Activated CD4-positive, alpha-beta T cell treated with anti-CD3 and anti-CD28 coated beads, Interleukin-2, amount 10 ng/mL, durations not matched to agents 7 days and 5 days (primary cell): Measurements from ENCODE around the gene PNMA6F. TPM values are rescaled to one million over a fixed set of nuclear protein-coding genes. Genes with fewer than 3 reads are reported as not detected.
"Not testable (repeated sequence)": the region's sequence is repeated elsewhere in the genome, so short reads cannot be mapped to it uniquely, and the experiment has no call there.

Source experiments
- CTCF ChIA-PET: fragments of 350-600 bp; sonication (Branson Sonifier 250); formaldehyde crosslinking; loops from one replicate; lab custom pipeline; 2021; ENCODE audit warnings: antibody characterized with exemption; lab: Charles Lee
- POLR2A ChIA-PET: fragments of 350-600 bp; sonication (Branson Sonifier 250); formaldehyde crosslinking; loops from one replicate; lab custom pipeline; 2021; ENCODE audit warnings: antibody characterized with exemption; lab: Charles Lee
- DNase-seq: peaks from one replicate; pipeline ENCODE4 v3.0.0-alpha.2; 2020
- H3K27ac Mint-ChIP-seq: one replicate; pipeline ENCODE4 v1.8.0; 2021; ENCODE audit warnings: mild to moderate bottlenecking, moderate library complexity, mixed read lengths
- H3K27me3 Mint-ChIP-seq: one replicate; pipeline ENCODE4 v1.8.0; 2021; ENCODE audit warnings: mixed read lengths
- H3K36me3 Mint-ChIP-seq: one replicate; pipeline ENCODE4 v1.8.0; 2021; ENCODE audit warnings: low read depth, mixed read lengths
- H3K4me1 Mint-ChIP-seq: one replicate; pipeline ENCODE4 v1.8.0; 2021; ENCODE audit warnings: mixed read lengths
- H3K4me3 Mint-ChIP-seq: one replicate; pipeline ENCODE4 v1.8.0; 2021; ENCODE audit warnings: mild to moderate bottlenecking, moderate library complexity, mixed read lengths
- H3K9me3 Mint-ChIP-seq: one replicate; pipeline ENCODE4 v1.8.0; 2021; ENCODE audit warnings: mixed read lengths
- total RNA-seq, 2 experiments: library from RNA; stranded (reverse); gene quantifications; one replicate each; pipeline ENCODE4 v1.2.3, GENCODE V29; 2021

PNMA6F gene
- total RNA-seq, 2 experiments from 2014 or later: not detected

DNA sequence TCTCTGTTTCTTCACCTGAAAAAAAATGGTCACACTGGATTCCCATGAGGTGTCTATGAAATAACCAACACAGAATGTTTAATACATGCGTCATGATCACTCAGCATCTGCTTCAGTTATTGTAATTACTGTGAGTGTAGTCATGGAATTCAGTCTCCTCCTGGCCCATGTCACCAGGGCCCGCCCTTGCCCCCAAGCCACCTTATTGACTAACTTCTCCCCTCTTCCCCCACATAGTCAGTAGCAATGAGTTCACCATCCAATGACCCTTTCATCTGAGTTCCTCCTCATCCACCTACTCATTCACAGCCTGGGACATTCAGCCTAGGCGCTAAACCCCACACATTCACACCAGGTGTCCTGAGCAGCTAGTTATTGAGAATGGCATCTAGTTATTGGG lies 15.6 kb downstream of the PNMA6F start:
- no peak overlapping the region for H3K4me3 Mint-ChIP-seq
- no peaks in the 10 kb centered on the region for H3K36me3 Mint-ChIP-seq
- POLR2A ChIA-PET: no interaction called here
- no peaks in the 10 kb centered on the region for H3K4me1 Mint-ChIP-seq
- no peak for DNase-seq
- CTCF ChIA-PET: no interaction called here
- H3K9me3 Mint-ChIP-seq: no peaks in the 10 kb centered on the region
- H3K27ac Mint-ChIP-seq: no peak overlapping the region
- peaks cover 19% of the 10 kb centered on the region for H3K27me3 Mint-ChIP-seq

GRCh38 chrX:153304988-153305736 lies 16.4 kb downstream of the PNMA6F start:
- H3K36me3 Mint-ChIP-seq: no peaks in the 10 kb centered on the region
- H3K4me3 Mint-ChIP-seq: no peak overlapping the region
- H3K27me3 Mint-ChIP-seq: peaks cover 22% of the 10 kb centered on the region
- no peak for DNase-seq
- no peaks in the 10 kb centered on the region for H3K9me3 Mint-ChIP-seq
- ChIA-PET CTCF (no interaction called here), POLR2A (no interaction called here)
- no peak overlapping the region for H3K27ac Mint-ChIP-seq
- no peaks in the 10 kb centered on the region for H3K4me1 Mint-ChIP-seq

GRCh38 chrX:153303276-153304262 lies 18.0 kb downstream of the PNMA6F start:
- no peak overlapping the region for H3K27ac Mint-ChIP-seq
- ChIA-PET CTCF (interaction anchor here (0.6 kb wide), 2 partner anchors 271 to 307 kb away, joined by 3 read pairs; no protein-coding TSS in a partner anchor), POLR2A (no interaction called here)
- no peaks in the 10 kb centered on the region for H3K9me3 Mint-ChIP-seq
- H3K36me3 Mint-ChIP-seq: no peaks in the 10 kb centered on the region
- no peak overlapping the region for H3K4me3 Mint-ChIP-seq
- H3K27me3 Mint-ChIP-seq: peaks cover 34% of the 10 kb centered on the region
- no peak for DNase-seq
- H3K4me1 Mint-ChIP-seq: no peaks in the 10 kb centered on the region

DNA sequence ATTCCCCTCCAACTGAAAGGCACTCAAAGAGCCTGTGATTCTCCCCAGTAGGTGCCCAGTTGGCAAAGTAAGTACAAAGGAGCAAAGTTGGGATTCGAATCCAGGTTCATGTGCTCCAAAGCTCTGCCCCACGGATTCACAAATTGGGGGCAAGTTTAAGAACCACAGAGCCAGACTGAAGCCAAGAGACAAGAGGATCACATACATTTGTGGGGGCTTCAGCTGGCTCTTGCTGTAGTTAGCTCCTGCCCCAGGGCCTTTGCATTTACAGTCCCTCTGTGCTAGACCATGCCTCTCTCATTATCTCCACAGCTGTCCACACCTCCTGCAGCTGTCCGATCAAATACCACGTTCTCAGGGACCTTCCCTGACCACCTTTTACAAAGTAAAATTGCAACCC lies 18.8 kb downstream of the PNMA6F start:
- H3K4me3 Mint-ChIP-seq: no peak overlapping the region
- no peaks in the 10 kb centered on the region for H3K9me3 Mint-ChIP-seq
- DNase-seq: no peak
- peaks cover 41% of the 10 kb centered on the region for H3K27me3 Mint-ChIP-seq
- POLR2A ChIA-PET: no interaction called here
- no peaks in the 10 kb centered on the region for H3K36me3 Mint-ChIP-seq
- no peak overlapping the region for H3K27ac Mint-ChIP-seq
- no peaks in the 10 kb centered on the region for H3K4me1 Mint-ChIP-seq
- CTCF ChIA-PET: interaction anchor here (0.6 kb wide), 2 partner anchors 271 to 306 kb away, joined by 3 read pairs; no protein-coding TSS in a partner anchor

GRCh38 chrX:153301746-153302145 lies 19.8 kb downstream of the PNMA6F start:
- H3K9me3 Mint-ChIP-seq: no peaks in the 10 kb centered on the region
- no peaks in the 10 kb centered on the region for H3K4me1 Mint-ChIP-seq
- H3K4me3 Mint-ChIP-seq: no peak overlapping the region
- CTCF ChIA-PET: no interaction called here
- H3K27me3 Mint-ChIP-seq: peaks cover 43% of the 10 kb centered on the region
- no peak overlapping the region for H3K27ac Mint-ChIP-seq
- POLR2A ChIA-PET: no interaction called here
- DNase-seq: no peak
- H3K36me3 Mint-ChIP-seq: no peaks in the 10 kb centered on the region

DNA sequence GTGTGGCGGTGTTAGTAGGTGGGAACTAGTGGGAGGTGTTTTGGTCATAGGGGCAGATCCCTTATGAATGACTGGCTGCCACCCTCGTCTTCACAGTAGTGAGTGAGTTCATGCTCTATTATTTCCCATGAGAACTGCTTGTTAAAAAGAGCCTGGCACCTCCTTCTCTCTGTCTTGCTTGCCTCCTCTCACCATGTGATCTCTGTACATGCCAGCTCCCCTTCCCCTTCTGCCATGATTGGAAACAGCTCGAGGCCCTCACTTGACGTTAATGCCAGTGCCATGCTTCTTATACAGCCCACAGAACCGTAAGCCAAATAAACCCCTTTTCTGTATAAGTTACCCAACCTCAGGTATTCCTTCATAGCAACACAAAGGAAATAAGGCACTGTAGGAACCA lies 21.7 kb downstream of the PNMA6F start:
- ChIA-PET POLR2A (no interaction called here), CTCF (no interaction called here)
- H3K4me3 Mint-ChIP-seq: no peak overlapping the region
- H3K27me3 Mint-ChIP-seq: peaks cover 48% of the 10 kb centered on the region
- no peak overlapping the region for H3K27ac Mint-ChIP-seq
- H3K36me3 Mint-ChIP-seq: no peaks in the 10 kb centered on the region
- H3K4me1 Mint-ChIP-seq: no peaks in the 10 kb centered on the region
- no peaks in the 10 kb centered on the region for H3K9me3 Mint-ChIP-seq
- DNase-seq: no peak

- Mint-ChIP-seq H3K27me3 (peaks cover 32% of the 10 kb centered on the region), H3K4me3 (no peak overlapping the region), H3K36me3 (no peaks in the 10 kb centered on the region), H3K9me3 (no peaks in the 10 kb centered on the region), H3K27ac (no peak overlapping the region), H3K4me1 (peaks cover 11% of the 10 kb centered on the region)
- ChIA-PET CTCF (no interaction called here), POLR2A (no interaction called here)
- no peak for DNase-seq
Measured at GRCh38 chrX:153297376-153297775, 24.2 kb downstream of the PNMA6F start.

DNA sequence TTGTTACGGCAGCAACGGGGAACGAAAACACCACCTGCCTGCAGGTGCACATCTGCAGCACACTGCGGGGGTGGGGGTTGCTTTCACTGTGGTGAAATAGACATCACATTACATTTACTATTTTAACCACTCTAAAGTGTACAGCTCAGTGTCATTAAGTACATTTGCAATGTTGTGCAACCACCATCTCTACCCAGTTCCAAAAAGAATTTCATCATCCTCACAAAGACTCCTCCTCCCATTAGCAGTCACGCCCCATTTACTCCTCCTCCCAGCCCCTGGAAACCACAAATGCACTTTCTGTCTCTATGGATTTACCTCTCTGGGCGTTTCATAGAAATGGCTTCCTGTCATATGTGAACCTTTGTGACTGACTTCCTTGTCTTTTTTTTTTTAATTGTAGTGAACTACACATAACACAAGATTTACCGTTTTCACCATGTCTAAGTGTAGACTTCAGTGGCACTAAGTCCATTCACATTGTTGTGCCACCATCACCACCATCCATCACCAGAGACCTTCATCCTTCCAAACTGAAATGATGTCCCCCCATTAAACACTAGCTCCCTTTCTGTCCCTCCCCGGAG lies 28.0 kb downstream of the PNMA6F start:
- H3K4me3 Mint-ChIP-seq, H3K36me3 Mint-ChIP-seq, CTCF ChIA-PET, DNase-seq, H3K9me3 Mint-ChIP-seq, POLR2A ChIA-PET, H3K27ac Mint-ChIP-seq: not testable (repeated sequence)
- H3K4me1 Mint-ChIP-seq: peaks cover 11% of the 10 kb centered on the region
- H3K27me3 Mint-ChIP-seq: peaks cover 14% of the 10 kb centered on the region

DNA sequence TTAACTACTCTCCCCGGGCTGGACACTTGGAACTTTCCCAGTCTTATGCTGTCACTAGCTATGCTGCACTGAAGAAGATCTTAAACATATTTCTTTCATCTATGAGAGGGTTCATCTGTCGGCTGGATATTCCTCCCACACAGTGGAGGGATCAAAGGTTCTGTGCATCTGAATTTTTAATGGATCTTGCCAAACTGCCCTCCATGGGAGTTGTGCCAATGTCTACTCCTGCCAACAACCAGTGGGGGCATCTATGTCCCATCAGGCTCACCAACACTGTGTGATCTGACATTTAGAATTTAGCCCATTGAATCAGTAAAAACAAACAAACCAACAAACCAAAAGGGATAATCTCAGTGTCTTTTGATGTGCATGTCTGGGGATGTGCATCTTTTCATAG lies 32.8 kb downstream of the PNMA6F start:
- DNase-seq, H3K4me3 Mint-ChIP-seq, H3K36me3 Mint-ChIP-seq, H3K9me3 Mint-ChIP-seq, POLR2A ChIA-PET, H3K27ac Mint-ChIP-seq, CTCF ChIA-PET, H3K4me1 Mint-ChIP-seq, H3K27me3 Mint-ChIP-seq: not testable (repeated sequence)

DNA sequence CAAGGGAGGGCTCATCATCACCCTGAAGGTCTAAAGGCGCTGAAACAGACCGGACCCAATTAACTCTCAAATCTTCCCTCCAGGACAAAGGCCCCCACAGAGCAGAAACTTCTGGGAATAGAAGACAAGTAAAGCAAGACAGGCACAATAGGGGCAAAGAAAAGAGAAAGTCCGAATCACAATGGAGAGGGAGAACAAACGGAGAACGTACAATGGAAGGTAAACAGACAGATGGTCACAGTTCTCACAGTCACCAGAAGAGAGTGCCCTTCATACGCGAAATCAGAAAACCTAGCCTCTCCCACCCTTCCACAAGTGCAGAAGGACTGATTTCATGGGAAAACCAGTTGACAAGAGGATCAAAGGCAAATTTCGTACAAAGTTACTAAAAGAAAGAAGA lies 35.9 kb downstream of the PNMA6F start:
- H3K9me3 Mint-ChIP-seq, H3K4me1 Mint-ChIP-seq, CTCF ChIA-PET, H3K36me3 Mint-ChIP-seq, H3K4me3 Mint-ChIP-seq, H3K27ac Mint-ChIP-seq, DNase-seq, H3K27me3 Mint-ChIP-seq, POLR2A ChIA-PET: not testable (repeated sequence)

DNA sequence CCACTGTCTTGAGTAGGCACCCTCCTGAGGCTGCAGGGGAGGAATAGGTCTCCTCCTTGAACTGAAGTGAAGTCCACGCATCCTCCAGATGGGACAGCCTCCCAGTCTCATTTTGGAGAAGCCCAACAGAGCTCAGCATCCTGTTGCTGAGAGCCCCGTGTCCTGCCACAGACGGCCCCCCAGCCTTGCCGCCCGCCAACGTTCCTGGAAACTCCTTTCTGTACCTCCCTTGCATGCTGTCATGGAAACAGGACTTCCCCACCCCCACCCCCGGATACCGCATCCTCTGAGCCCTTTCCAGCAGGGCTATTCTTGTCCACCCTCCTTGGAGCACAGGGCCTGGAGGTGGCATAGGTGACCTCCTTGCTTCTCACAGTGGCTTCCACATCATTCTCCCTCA lies 37.6 kb downstream of the PNMA6F start:
- H3K4me3 Mint-ChIP-seq, H3K4me1 Mint-ChIP-seq, CTCF ChIA-PET, DNase-seq, H3K9me3 Mint-ChIP-seq, H3K27ac Mint-ChIP-seq, POLR2A ChIA-PET, H3K27me3 Mint-ChIP-seq, H3K36me3 Mint-ChIP-seq: not testable (repeated sequence)

GRCh38 chrX:153281784-153282183 lies 39.8 kb downstream of the PNMA6F start:
- DNase-seq, POLR2A ChIA-PET, H3K36me3 Mint-ChIP-seq, H3K9me3 Mint-ChIP-seq, H3K27ac Mint-ChIP-seq, CTCF ChIA-PET, H3K27me3 Mint-ChIP-seq, H3K4me3 Mint-ChIP-seq, H3K4me1 Mint-ChIP-seq: not testable (repeated sequence)

DNA sequence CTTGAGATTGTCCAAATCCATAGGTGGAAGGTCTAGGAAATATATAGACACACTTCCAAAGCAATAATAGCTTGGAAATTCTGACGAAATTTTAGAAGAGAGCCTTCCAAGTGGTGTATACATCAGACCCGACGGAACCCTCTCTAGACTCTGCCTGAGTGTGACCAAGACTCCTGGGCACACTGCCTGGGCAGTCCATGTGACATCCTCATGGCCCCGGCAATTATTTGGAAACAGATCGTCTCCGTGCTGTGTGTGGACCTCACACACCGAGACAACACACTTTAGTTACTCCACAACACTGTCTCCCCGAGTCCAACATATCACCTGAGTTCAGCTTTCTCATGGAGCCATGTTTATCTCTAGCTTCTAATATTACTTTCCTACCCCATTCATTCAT lies 42.3 kb downstream of the PNMA6F start:
- H3K27me3 Mint-ChIP-seq, H3K9me3 Mint-ChIP-seq, H3K4me1 Mint-ChIP-seq, H3K36me3 Mint-ChIP-seq, CTCF ChIA-PET, H3K4me3 Mint-ChIP-seq, H3K27ac Mint-ChIP-seq, DNase-seq, POLR2A ChIA-PET: not testable (repeated sequence)
